Fibroblast of lung (primary cell): ENCODE results near the gene KCNJ5. TPM values are rescaled to one million over a fixed set of nuclear protein-coding genes. Genes with fewer than 3 reads are reported as not detected.

ENCODE experiments used
- DNase-seq, 2 donors: peaks; one replicate each; pipeline versions ENCODE4 v3.0.0 to v3.0.0-alpha.2; 2010; ENCODE audit warnings: low read depth in 2 of 2
- H2AFZ ChIP-seq: 2 replicates; pipeline ENCODE4 v1.5.1; 2012; ENCODE audit warnings: low read length, control low read depth, inconsistent platforms
- H3K27ac ChIP-seq: 2 replicates; pipeline ENCODE4 v1.5.1; 2011; ENCODE audit warnings: low read length, control low read depth; ENCODE audit not compliant: insufficient read depth
- H3K27me3 ChIP-seq: 2 replicates; pipeline ENCODE4 v1.5.1; 2011; ENCODE audit warnings: mild to moderate bottlenecking, low read length; ENCODE audit not compliant: control insufficient read depth, insufficient read depth
- H3K36me3 ChIP-seq: 2 replicates; pipeline ENCODE4 v1.5.1; 2011; ENCODE audit warnings: low read length; ENCODE audit not compliant: control insufficient read depth, insufficient read depth
- H3K4me1 ChIP-seq: 2 replicates; pipeline ENCODE4 v1.5.1; 2011; ENCODE audit warnings: low read length; ENCODE audit not compliant: control insufficient read depth, insufficient read depth; ENCODE audit errors: extremely low read depth
- H3K4me2 ChIP-seq: 2 replicates; pipeline ENCODE4 v1.5.1; 2011; ENCODE audit warnings: low read length, control low read depth; ENCODE audit not compliant: insufficient read depth; ENCODE audit errors: extremely low read depth
- H3K4me3 ChIP-seq, 4 experiments: fragments of 200-600 bp in 1 of 4; sonication (generic) in 1 of 4; replicated peaks in 1 of 4; 2 replicates each; pipeline ENCODE4 v1.5.1; 2011 to 2016; ENCODE audit warnings: low read length in 4 of 4, low read depth in 3 of 4, mild to moderate bottlenecking in 3 of 4, control low read depth in 2 of 4, inconsistent platforms in 1 of 4, mixed read lengths in 1 of 4; ENCODE audit not compliant: insufficient read depth in 1 of 4; ENCODE audit errors: control extremely low read depth in 1 of 4
- H3K79me2 ChIP-seq: 2 replicates; pipeline ENCODE4 v1.5.1; 2012; ENCODE audit warnings: mild to moderate bottlenecking, low read length, inconsistent platforms; ENCODE audit not compliant: control insufficient read depth, insufficient read depth
- H3K9ac ChIP-seq: 2 replicates; pipeline ENCODE4 v1.5.1; 2011; ENCODE audit warnings: mild to moderate bottlenecking, low read length, control low read depth; ENCODE audit not compliant: insufficient read depth
- H3K9me3 ChIP-seq: 2 replicates; pipeline ENCODE4 v1.5.1; 2012; ENCODE audit warnings: low read depth, low read length; ENCODE audit not compliant: control insufficient read depth, insufficient read depth
- H4K20me1 ChIP-seq: 2 replicates; pipeline ENCODE4 v1.5.1; 2011; ENCODE audit warnings: low read length; ENCODE audit not compliant: control insufficient read depth, insufficient read depth; ENCODE audit errors: extremely low read depth
- CTCF ChIP-seq, 2 donors: IDR thresholded peaks in 1 of 2; conservative IDR thresholded peaks in 1 of 2; 1 replicate in 1 of 2; 2 replicates in 1 of 2; pipeline ENCODE4 v1.5.1; 2011 to 2012; ENCODE audit warnings: low read length in 2 of 2, control low read depth in 1 of 2, inconsistent platforms in 1 of 2, low read depth in 1 of 2, mild to moderate bottlenecking in 1 of 2
- EZH2 ChIP-seq: IDR thresholded peaks from 2 replicates; pipeline ENCODE4 v1.5.1; 2012; ENCODE audit warnings: low read length, control low read depth, mild to moderate bottlenecking; ENCODE audit errors: missing control alignments
- polyA plus RNA-seq, 2 donors: library from polyadenylated mRNA; depleted of rRNA in 1 of 2; stranded (reverse) in 1 of 2; unstranded in 1 of 2; fragments of >200 nt; gene quantifications; 2 replicates each; pipeline ENCODE4 v1.2.1, GENCODE V29; 2011 to 2012; ENCODE audit warnings: missing spikeins in 1 of 2
- total RNA-seq: library from RNA; depleted of rRNA; stranded (reverse); fragments of >200 nt; gene quantifications from 2 replicates; pipeline ENCODE4 v1.2.1, GENCODE V29; 2014

KCNJ5 gene
- total and polyA plus RNA-seq, 2 donors (not counting 1 experiment from before 2014, with no cell fraction given): 0.24 to 0.33 TPM

DNA sequence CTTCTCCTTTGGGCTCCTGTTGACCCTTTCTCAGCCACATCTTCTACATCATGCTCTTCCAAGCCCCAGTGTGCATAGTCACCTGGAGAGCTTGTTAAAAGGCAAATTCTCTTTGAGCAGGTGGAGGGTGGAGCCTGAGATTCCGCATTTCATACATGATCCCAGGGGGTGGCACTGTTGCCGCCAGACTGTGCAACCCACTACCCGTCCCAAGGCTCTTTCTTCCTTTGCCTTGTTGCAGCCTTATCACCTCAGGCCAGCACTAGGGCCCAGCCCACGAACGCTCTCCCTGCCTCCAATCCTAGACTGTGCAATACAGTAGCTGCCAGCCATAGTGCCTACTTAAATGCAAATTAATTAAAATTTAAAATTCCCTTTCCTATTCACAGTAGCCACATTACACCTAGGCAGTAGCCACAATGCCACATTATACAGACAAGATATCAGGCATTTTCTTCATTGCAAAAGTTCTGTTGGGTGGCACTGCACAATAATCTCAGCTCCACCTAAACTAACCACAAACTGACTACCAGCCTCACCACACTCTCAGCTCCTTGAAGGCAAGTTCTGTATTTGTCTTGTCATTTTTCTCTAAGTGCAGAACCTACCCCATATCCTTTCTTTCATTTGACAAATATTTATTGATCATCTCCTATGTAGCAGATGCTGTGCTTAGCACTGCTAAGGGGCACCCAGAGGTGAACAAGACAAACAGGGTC is 4.6 kb upstream of the KCNJ5 start:
- Histone ChIP-seq H2AFZ (no peak overlapping the region), H3K9ac (no peak overlapping the region), H3K4me1 (no peaks in the 10 kb centered on the region), H3K4me3 (no peak overlapping the region), H3K27me3 (peaks cover 11% of the 10 kb centered on the region), H3K36me3 (no peaks in the 10 kb centered on the region), H4K20me1 (no peaks in the 10 kb centered on the region), H3K4me2 (no peak overlapping the region), H3K9me3 (no peaks in the 10 kb centered on the region), H3K27ac (no peak overlapping the region), H3K79me2 (no peaks in the 10 kb centered on the region)
- TF ChIP-seq EZH2: no peak
- TF ChIP-seq CTCF (conservative IDR thresholded peaks at IDR 0.05 in 1 of 2, IDR thresholded peaks at IDR 0.05 in 1 of 2; ENCODE audit: low read depth in 1 of 2, low read length in 2 of 2): peak in 1 of 2 donors; percentile 41
- no peak for DNase-seq

GRCh38 chr11:128888034-128888985 is 2.8 kb upstream of the KCNJ5 start:
- Histone ChIP-seq H3K36me3 (no peaks in the 10 kb centered on the region), H2AFZ (no peak overlapping the region), H3K27ac (no peak overlapping the region), H3K9ac (no peak overlapping the region), H3K4me1 (no peaks in the 10 kb centered on the region), H3K4me3 (no peak overlapping the region), H3K27me3 (peaks cover 8% of the 10 kb centered on the region), H3K79me2 (no peaks in the 10 kb centered on the region), H3K9me3 (no peaks in the 10 kb centered on the region), H4K20me1 (no peaks in the 10 kb centered on the region), H3K4me2 (no peak overlapping the region)
- peak in 1 of 2 donors; percentile 11 for TF ChIP-seq CTCF (conservative IDR thresholded peaks at IDR 0.05 in 1 of 2, IDR thresholded peaks at IDR 0.05 in 1 of 2; ENCODE audit: low read depth in 1 of 2, low read length in 2 of 2)
- peak; percentile 56 for TF ChIP-seq EZH2
- no peak for DNase-seq

GRCh38 chr11:128889657-128890213 is 1.4 kb upstream of the KCNJ5 start:
- peaks cover 3% of the 10 kb centered on the region for H3K27me3 ChIP-seq
- DNase-seq: no peak
- no peak overlapping the region for H3K4me2 ChIP-seq
- H4K20me1 ChIP-seq: no peaks in the 10 kb centered on the region
- no peak overlapping the region for H3K27ac ChIP-seq
- TF ChIP-seq EZH2 (no peak), CTCF (conservative IDR thresholded peaks at IDR 0.05 in 1 of 2, IDR thresholded peaks at IDR 0.05 in 1 of 2; ENCODE audit: low read depth in 1 of 2, low read length in 2 of 2) (no peak)
- H3K9me3 ChIP-seq: no peaks in the 10 kb centered on the region
- H3K4me3 ChIP-seq: no peak overlapping the region
- no peaks in the 10 kb centered on the region for H3K36me3 ChIP-seq
- H3K9ac ChIP-seq: no peak overlapping the region
- no peaks in the 10 kb centered on the region for H3K4me1 ChIP-seq
- H2AFZ ChIP-seq: no peak overlapping the region
- H3K79me2 ChIP-seq: no peaks in the 10 kb centered on the region
